ENCODE results near the gene WDR5. TPM values are rescaled to one million over a fixed set of nuclear protein-coding genes. Genes with fewer than 3 reads are reported as not detected.

Gene WDR5
- total RNA-seq, 1 donor from 2014 or later: 28.3 TPM

GRCh38 chr9:134188386-134189144, 52.7 kb downstream of the WDR5 start:
- Histone ChIP-seq H3K4me3 (ENCODE audit: low read depth, low read length) (no peak overlapping the region), H3K27me3 (ENCODE audit: control insufficient read depth, insufficient read depth, low read length) (peaks cover 41% of the 10 kb centered on the region), H3K36me3 (ENCODE audit: control insufficient read depth, insufficient read depth, low read length) (no peaks in the 10 kb centered on the region)
- no peak for DNase-seq (ENCODE audit: low read depth)
- no peak for TF ChIP-seq CTCF (IDR thresholded peaks at IDR 0.05; ENCODE audit: insufficient read depth, low read length, poor library complexity, severe bottlenecking)

GRCh38 chr9:134189145-134189469, 53.2 kb downstream of the WDR5 start:
- no peak for DNase-seq (ENCODE audit: low read depth)
- H3K27me3 ChIP-seq (ENCODE audit: control insufficient read depth, insufficient read depth, low read length): peaks cover 44% of the 10 kb centered on the region
- TF ChIP-seq CTCF (IDR thresholded peaks at IDR 0.05; ENCODE audit: insufficient read depth, low read length, poor library complexity, severe bottlenecking): no peak
- H3K4me3 ChIP-seq (ENCODE audit: low read depth, low read length): no peak overlapping the region
- H3K36me3 ChIP-seq (ENCODE audit: control insufficient read depth, insufficient read depth, low read length): no peaks in the 10 kb centered on the region

GRCh38 chr9:134189470-134190231, 53.8 kb downstream of the WDR5 start:
- Histone ChIP-seq H3K4me3 (ENCODE audit: low read depth, low read length) (no peak overlapping the region), H3K36me3 (ENCODE audit: control insufficient read depth, insufficient read depth, low read length) (no peaks in the 10 kb centered on the region), H3K27me3 (ENCODE audit: control insufficient read depth, insufficient read depth, low read length) (peaks cover 44% of the 10 kb centered on the region)
- TF ChIP-seq CTCF (IDR thresholded peaks at IDR 0.05; ENCODE audit: insufficient read depth, low read length, poor library complexity, severe bottlenecking): no peak
- DNase-seq (ENCODE audit: low read depth): no peak

- no peak overlapping the region for H3K4me3 ChIP-seq (ENCODE audit: low read depth, low read length)
- peaks cover 44% of the 10 kb centered on the region for H3K27me3 ChIP-seq (ENCODE audit: control insufficient read depth, insufficient read depth, low read length)
- H3K36me3 ChIP-seq (ENCODE audit: control insufficient read depth, insufficient read depth, low read length): no peaks in the 10 kb centered on the region
- DNase-seq (ENCODE audit: low read depth): no peak
- no peak for TF ChIP-seq CTCF (IDR thresholded peaks at IDR 0.05; ENCODE audit: insufficient read depth, low read length, poor library complexity, severe bottlenecking)
Measured at GRCh38 chr9:134190232-134191121, 54.6 kb downstream of the WDR5 start.

GRCh38 chr9:134191455-134192209, 55.8 kb downstream of the WDR5 start:
- no peaks in the 10 kb centered on the region for H3K36me3 ChIP-seq (ENCODE audit: control insufficient read depth, insufficient read depth, low read length)
- TF ChIP-seq CTCF (IDR thresholded peaks at IDR 0.05; ENCODE audit: insufficient read depth, low read length, poor library complexity, severe bottlenecking): no peak
- H3K27me3 ChIP-seq (ENCODE audit: control insufficient read depth, insufficient read depth, low read length): peaks cover 41% of the 10 kb centered on the region
- no peak for DNase-seq (ENCODE audit: low read depth)
- no peak overlapping the region for H3K4me3 ChIP-seq (ENCODE audit: low read depth, low read length)

Data from kidney epithelial cell (primary cell).